Skin epidermis (tissue), 12 donors: ENCODE measurements around the gene STPG4.
A peak's percentile ranks its signal among the peaks of the same experiment; 100 is the strongest.
"Not testable (repeated sequence)": the region's sequence is repeated elsewhere in the genome, so short reads cannot be mapped to it uniquely, and the experiment has no call there.

Source experiments
- H3K27ac ChIP-seq, 21 experiments: fragments of 200-600 bp; sonication (generic) in 11 of 21; one replicate each; pipeline ENCODE4 v1.5.0; 2020; ENCODE audit warnings: mild to moderate bottlenecking in 3 of 21, inconsistent platforms in 2 of 21, moderate library complexity in 2 of 21
- H3K4me3 ChIP-seq, 7 experiments: fragments of 200-600 bp; sonication (generic) in 2 of 7; one replicate each; pipeline ENCODE4 v1.5.0; 2020; ENCODE audit warnings: inconsistent platforms in 2 of 7, mild to moderate bottlenecking in 2 of 7, moderate library complexity in 1 of 7

STPG4 gene

DNA sequence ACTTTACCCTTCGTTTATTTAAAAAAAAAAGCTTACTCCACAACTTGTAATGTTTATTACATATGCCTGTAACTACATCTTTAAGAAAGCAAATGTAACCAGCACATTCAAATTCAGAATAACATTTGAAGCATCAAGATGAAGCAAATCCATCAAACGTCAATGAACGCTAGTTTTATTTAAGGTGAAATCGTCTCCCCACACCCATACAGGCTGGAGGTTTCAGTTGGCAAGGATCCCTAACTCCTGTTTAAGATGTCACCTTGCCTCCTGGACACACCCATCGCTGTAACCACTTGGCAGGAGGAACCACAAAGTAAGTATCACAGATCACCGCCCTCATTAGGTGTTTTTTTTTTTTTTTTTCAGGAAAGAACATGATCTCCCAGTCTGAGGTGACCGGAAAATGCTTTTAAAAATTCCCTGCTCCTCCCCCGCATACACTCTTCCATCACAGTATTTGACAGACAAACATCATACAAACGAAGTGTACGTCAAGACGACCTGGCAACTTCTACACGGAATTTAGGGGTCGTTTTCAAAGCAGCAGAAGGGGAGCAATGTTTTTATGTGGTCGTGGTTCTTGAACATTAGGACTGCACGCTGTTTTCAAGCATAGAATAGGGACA, 19.7 kb upstream of the STPG4 start:
- Histone ChIP-seq H3K4me3 (peak overlapping the region; percentile 68 to 97 (median 87)), H3K27ac (peak overlapping the region; percentile 91 to 100 (median 99))

DNA sequence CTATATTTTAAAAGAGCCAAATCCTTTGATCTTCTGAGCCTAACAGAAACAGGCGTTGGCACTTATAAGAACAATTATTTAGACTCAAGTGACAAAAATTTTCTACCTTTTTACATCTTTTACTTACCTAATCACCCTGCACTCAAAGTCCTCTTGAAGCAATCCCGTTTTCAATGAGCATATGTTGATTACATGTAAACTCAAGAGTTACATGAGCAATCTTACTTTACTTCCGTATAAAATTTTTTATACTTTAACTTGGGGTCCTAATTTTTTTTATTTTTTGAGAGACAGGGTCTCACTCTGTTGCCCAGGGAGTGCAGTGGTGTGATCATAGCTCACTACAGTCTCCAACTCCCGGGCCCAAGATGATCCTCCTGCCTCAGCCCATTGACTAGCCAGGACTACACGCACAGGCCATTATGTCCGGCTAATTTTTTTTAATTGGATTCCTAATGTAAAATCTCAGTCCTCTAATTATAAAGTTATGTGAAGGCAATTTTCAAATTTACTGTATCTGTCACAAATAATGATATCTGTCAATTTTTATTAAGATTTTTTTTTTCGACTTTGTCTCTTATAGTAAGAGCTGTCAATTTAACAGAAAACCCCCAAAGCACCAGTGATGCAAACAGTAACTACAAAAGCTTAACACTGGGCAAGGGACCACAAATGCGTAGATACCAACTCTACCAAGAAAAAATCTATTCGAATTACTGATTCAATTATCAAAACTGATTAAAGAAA, 19.1 kb upstream of the STPG4 start:
- Histone ChIP-seq H3K4me3 (peak overlapping the region; percentile 68 to 97 (median 87)), H3K27ac (peak overlapping the region in 14 of 21 experiments; percentile 17 to 100 (median 98))

DNA sequence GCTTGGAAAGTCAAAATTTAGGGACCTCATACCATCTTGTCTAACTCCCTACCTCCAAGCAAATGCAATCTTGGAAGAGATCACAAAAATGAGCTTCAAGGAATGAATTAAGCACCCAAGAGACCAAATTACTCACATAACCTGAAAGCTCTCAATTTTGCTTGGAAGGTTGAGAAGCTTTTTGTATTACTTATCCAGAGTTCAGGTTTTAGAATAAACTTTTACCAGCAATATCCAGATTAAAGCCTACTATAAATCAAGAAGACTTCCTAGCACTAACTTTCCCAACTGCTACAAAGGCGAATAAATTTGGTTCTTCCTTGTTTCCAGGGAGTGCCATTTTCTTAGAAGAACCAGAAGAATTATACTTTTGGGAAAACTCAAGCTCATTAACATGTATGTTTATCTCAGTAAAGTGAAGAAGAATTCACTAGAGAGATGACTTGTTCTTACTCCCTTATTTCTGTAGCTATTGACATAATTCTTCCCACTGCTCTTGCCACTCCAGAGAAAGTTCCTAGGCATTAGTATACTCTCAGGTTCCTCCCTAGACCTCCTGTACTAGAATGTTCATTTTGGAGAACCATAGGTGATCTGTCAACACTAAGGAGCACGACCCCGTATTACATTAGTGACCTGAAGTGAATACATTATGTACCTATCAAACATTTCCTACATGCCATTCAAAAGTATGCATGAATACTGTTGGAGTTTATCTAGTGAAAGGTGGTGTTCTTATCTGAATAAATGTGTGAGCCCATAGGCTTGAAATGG, 18.0 kb upstream of the STPG4 start:
- Histone ChIP-seq H3K4me3 (peak overlapping the region in 1 of 7 experiments; percentile 68), H3K27ac (peak overlapping the region in 5 of 21 experiments; percentile 16 to 100 (median 95))

DNA sequence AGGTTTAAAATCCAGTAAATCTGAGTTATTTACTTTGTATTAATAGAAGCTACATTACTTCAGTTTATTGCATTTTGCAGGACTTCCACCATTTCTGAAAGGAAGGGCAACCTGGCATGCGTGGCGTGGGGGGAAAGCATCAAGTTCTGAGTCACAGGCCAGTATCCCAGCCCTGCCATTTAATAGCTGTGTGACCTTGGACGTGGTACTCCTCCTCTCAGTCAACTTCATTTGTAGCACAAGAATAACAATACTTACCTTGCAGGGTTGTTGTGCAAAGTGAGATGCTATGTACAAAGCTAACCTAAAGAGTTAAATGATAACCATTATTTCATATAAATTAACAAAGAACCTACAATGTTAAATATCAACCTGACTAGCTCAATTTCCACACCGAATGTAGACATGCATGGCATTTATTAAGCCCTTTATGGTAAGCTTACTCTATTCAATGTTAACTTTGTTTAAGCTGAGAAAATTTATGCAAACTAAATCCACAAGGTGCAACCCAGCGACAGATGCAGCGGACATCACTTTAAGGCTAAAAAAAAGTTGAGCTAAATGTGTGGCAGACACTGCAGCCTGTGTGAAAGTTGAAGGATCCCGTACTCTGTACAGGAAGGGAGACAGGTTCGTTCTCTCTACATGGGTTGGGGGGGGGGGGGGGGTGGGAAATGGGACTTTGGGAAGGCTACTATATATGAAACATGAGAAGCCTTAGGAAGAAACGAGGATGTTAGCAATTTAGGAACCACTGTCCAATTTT, 17.2 kb upstream of the STPG4 start:
- peak overlapping the region in 1 of 21 experiments; percentile 16 for H3K27ac ChIP-seq
- no peak overlapping the region for H3K4me3 ChIP-seq

DNA sequence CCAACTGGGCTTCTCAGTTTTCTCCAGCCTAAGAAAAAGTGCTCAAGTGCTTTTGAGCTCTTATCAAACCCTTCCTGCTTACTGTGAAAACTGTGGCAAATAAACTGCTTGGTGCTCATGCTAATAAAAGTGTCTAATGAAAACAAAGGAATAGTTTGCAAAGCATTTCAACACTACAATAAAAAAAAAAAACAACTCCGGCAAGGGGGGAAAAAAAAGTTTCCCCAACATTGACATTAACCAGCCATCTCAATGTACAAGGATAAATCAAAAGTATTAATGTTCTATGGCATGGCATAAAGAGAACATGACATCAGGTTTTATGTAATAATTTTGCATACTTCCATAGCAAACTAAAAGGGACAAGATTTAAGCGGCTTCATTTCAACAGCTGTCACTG, 14.7 kb upstream of the STPG4 start:
- no peak overlapping the region for H3K27ac ChIP-seq
- H3K4me3 ChIP-seq = no peak overlapping the region

DNA sequence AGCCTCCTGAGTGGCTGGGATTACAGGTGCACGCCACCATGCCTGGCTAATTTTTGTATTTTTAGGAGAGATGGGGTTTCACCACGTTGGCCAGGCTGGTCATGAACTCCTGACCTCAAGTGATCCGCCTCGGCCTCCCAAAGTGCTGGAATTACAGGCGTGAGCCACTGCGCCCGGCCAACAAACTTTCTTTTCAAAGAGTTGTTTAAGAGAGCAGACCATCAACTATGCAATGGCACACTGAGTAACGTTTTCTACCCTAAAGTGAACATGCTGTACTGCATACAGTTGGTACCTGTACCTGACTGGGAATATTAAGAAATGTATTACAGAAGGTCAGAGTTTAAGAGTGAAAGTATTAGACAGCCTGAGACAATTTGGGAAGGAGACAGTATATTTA, 13.8 kb upstream of the STPG4 start:
- H3K4me3 ChIP-seq, H3K27ac ChIP-seq: not testable (repeated sequence)

- no peak overlapping the region for H3K27ac ChIP-seq
Measured at GRCh38 chr2:47167149-47167548, 12.0 kb upstream of the STPG4 start.

DNA sequence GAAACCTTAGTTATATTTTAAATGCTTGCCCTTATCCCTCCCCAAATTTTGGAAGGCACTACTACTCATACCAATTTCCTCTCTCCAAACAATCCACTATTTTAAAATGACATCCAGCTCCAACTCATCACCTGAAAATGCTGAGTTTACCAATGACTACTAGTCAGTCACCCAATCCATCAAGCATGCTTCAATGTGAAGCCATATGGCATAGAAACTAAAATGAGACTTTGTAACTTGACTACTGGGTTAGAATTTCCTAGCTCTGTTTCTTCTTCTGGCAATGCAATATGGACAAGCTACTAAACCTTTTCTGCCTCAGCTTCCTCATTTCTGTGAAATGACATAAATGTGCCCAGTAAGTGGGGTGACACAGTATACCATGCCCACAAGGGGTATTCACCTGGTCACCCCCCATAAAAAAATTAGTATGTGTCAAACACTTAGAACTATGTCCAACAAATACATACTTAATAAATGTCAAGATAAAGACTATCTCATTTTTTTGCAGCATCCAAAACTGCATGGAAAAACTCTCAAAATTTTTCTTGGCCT, 10.0 kb upstream of the STPG4 start:
- no peak overlapping the region for H3K27ac ChIP-seq
- no peak overlapping the region for H3K4me3 ChIP-seq

More at GRCh38 chr2:47167149-47167548, 12.0 kb upstream of the STPG4 start:
- no peak overlapping the region for H3K4me3 ChIP-seq

- H3K4me3 ChIP-seq = no peak overlapping the region
- H3K27ac ChIP-seq = no peak overlapping the region
Measured at GRCh38 chr2:47162780-47163179, 7.7 kb upstream of the STPG4 start.

GRCh38 chr2:47161475-47161874, 6.4 kb upstream of the STPG4 start:
- Histone ChIP-seq H3K4me3 (no peak overlapping the region), H3K27ac (no peak overlapping the region)

GRCh38 chr2:47160660-47161059, 5.6 kb upstream of the STPG4 start:
- H3K27ac ChIP-seq = no peak overlapping the region

DNA sequence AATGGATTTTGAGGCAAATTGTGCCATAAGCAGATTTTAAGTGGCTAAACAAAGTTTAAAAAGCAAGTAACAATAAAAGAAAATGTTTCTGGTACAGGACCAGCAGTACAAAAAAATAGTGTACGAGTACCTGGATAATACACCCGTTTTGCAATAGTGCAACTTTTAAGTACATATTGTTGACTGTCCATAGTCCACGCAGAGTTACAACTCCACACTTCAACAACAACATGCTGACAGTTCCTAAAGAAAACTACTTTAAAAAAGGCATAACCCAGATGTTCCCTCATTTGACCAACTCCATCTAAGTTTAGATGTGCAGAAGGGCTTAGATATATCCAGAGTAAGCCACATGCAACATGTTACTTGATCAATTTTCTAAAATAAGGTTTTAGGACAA, 5.1 kb upstream of the STPG4 start:
- H3K4me3 ChIP-seq = no peak overlapping the region
- H3K27ac ChIP-seq = no peak overlapping the region

More at GRCh38 chr2:47160660-47161059, 5.6 kb upstream of the STPG4 start:
- H3K4me3 ChIP-seq = no peak overlapping the region

DNA sequence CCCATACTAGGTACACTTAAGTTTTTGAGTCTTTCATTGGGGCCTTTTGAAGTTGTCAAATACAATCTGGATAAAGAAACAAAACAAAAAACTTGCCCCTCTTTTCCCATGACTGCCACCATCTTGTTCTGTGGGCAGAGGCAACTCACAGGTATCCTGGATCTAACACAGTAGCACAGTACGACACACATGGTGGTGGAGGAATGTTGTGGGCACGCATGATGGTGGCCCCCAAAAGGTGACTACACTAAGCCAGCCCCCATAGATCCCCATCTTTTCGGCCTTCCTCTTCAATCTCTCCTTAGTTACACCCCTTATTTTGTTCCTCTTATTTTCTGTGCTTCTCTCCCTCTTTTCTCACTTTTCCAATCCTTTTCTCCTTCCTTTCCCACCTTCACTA, 4.5 kb upstream of the STPG4 start:
- Histone ChIP-seq H3K27ac (no peak overlapping the region), H3K4me3 (no peak overlapping the region)

DNA sequence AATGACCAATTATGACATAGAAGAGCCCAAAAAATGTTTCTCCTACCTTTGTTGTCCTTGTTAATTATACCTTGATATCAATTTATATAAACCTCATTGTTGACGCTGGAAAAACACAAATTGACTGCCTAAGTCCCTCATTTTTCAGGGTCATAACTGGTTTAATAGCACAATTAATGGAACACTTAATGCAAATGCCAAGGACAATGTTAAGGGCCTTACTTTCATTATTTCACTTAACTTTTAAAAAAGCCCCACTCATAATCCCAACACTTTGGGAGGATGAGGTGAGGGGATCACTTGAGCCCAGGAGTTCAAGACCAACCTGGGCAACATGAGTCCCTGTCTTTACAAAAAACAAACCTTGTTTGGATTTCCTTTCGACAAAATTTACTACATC, 3.5 kb upstream of the STPG4 start:
- H3K27ac ChIP-seq = no peak overlapping the region
- H3K4me3 ChIP-seq = no peak overlapping the region

DNA sequence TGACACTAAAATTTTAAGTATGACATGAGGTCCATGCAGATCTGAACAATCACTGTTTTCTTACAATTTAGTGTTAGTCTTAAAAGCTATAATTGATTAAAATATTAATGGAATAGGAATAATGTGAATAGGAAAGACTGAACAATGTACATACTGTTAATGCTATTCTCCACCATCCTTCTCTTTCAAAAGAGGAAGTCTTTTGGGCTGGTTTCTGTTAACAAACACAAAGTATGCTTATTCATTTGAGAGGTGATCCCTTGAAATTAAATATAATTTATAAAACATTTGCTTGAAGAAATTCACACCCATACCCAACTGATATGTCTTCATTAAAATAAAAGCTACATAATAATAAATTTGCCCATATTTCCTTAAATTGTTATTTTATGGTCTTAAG, 2.3 kb downstream of the STPG4 start:
- Histone ChIP-seq H3K27ac (no peak overlapping the region), H3K4me3 (no peak overlapping the region)

DNA sequence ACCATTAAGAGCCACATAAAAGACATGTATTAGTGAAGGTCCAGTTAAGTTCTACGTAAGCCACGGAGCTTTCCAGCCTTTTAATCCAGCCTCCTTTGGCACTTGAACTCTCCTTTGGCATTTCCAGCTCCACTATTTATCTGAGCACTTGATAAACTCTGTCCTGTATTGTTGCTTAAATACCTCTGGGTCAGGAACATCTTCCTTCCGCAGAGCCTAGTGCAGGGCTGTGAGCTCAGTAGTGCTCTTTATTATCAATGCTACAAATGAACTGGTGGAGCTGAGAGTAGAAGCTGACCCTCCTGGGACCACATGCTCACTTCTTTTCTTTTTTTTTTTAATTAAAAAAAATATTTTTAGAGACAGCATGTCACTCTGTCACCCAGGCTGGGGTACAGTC, 4.9 kb downstream of the STPG4 start:
- Histone ChIP-seq H3K27ac (no peak overlapping the region), H3K4me3 (no peak overlapping the region)

DNA sequence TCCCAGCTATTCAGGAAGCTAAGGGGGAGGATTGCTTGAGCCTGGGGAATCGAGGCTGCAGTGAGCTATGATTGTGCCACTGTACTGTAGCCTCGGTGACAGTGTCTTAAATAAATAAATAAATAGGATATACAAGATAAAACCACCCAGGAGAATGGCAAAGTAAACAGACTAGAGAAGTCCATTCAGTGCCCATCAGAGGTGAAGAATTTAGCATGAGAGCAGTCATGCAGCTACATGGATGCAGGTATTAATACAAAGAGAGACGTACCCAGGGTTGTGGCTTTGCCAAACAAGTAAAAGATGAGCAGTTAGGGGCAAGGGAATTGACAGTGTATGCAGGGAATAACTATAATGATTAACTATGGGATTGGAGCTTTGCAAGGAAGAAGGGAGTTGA, 8.1 kb downstream of the STPG4 start:
- Histone ChIP-seq H3K4me3 (no peak overlapping the region), H3K27ac (no peak overlapping the region)

- H3K4me3 ChIP-seq = no peak overlapping the region
- H3K27ac ChIP-seq = no peak overlapping the region
Measured at GRCh38 chr2:47145466-47145865, 9.6 kb downstream of the STPG4 start.

DNA sequence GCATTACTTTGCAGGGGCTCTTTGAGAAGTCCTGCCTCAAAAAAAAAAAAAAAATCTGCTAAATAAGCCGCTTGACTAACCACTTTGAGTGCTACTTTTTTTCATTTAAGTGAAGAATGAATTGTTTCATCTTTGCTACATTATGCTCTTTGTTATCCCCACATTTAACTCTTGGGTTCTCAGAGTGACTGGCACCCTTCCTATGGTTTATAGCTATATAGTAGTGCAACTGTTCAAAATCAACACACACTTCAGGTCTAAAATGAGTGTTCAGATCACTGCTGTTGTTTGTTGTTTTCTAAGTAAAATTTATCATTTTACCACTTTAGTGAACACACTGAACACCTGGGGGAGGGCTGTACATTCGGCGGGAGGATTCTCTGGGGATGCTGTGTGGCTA, 13.6 kb downstream of the STPG4 start:
- no peak overlapping the region for H3K27ac ChIP-seq
- H3K4me3 ChIP-seq = no peak overlapping the region
